GM18505 (cell line): ENCODE results near the gene IRAK4.

Experiments used
- ATAC-seq: cut with Tn5 transposase; IDR thresholded peaks from one replicate; pipeline ENCODE4 v1.9.1; 2021; ENCODE audit not compliant: unreplicated experiment
- POLR2A ChIP-seq: IDR thresholded peaks from 4 replicates; pipeline ENCODE4 v1.6.1; 2011; ENCODE audit warnings: borderline replicate concordance; ENCODE audit not compliant: insufficient read depth, insufficient read length; ENCODE audit errors: extremely low read depth

IRAK4 gene

DNA sequence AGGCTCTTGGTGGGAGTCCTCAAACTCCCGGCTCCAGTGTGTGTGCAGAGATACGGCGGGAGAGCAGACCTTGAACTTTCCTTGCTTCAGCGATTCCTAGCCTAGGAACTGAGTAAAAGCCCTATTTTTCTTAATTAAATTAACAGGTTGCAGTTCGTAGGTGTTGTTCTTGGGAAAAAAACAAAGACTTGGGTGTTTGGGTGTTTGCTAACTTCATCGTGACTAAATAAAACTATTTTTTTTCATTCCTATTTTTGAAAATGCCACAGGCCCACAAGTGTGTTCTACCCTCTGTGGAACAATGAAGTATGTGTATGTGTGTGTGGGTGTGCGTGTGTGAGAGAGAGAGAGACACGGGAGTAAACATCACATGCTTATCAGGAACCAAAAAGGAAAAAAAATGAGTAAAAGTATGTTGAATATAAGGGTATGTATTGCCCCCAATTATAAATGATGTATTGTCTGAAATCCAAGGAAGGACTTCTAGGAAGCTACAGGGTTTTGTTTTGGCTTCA lies 77.8 kb downstream of the IRAK4 start:
- no peak for TF ChIP-seq POLR2A
- ATAC-seq = peak; percentile 25
